GM19240 (cell line): Measurements from ENCODE around the gene RTN4.
A peak's percentile ranks its signal among the peaks of the same experiment; 100 is the strongest.
"Not testable (repeated sequence)": the region's sequence is repeated elsewhere in the genome, so short reads cannot be mapped to it uniquely, and the experiment has no call there.

ENCODE experiments used
- DNase-seq: peaks from one replicate; pipeline ENCODE4 v3.0.0; 2011; ENCODE audit warnings: low spot score; ENCODE audit not compliant: insufficient read length

RTN4 gene, protein sequence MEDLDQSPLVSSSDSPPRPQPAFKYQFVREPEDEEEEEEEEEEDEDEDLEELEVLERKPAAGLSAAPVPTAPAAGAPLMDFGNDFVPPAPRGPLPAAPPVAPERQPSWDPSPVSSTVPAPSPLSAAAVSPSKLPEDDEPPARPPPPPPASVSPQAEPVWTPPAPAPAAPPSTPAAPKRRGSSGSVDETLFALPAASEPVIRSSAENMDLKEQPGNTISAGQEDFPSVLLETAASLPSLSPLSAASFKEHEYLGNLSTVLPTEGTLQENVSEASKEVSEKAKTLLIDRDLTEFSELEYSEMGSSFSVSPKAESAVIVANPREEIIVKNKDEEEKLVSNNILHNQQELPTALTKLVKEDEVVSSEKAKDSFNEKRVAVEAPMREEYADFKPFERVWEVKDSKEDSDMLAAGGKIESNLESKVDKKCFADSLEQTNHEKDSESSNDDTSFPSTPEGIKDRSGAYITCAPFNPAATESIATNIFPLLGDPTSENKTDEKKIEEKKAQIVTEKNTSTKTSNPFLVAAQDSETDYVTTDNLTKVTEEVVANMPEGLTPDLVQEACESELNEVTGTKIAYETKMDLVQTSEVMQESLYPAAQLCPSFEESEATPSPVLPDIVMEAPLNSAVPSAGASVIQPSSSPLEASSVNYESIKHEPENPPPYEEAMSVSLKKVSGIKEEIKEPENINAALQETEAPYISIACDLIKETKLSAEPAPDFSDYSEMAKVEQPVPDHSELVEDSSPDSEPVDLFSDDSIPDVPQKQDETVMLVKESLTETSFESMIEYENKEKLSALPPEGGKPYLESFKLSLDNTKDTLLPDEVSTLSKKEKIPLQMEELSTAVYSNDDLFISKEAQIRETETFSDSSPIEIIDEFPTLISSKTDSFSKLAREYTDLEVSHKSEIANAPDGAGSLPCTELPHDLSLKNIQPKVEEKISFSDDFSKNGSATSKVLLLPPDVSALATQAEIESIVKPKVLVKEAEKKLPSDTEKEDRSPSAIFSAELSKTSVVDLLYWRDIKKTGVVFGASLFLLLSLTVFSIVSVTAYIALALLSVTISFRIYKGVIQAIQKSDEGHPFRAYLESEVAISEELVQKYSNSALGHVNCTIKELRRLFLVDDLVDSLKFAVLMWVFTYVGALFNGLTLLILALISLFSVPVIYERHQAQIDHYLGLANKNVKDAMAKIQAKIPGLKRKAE

DNA sequence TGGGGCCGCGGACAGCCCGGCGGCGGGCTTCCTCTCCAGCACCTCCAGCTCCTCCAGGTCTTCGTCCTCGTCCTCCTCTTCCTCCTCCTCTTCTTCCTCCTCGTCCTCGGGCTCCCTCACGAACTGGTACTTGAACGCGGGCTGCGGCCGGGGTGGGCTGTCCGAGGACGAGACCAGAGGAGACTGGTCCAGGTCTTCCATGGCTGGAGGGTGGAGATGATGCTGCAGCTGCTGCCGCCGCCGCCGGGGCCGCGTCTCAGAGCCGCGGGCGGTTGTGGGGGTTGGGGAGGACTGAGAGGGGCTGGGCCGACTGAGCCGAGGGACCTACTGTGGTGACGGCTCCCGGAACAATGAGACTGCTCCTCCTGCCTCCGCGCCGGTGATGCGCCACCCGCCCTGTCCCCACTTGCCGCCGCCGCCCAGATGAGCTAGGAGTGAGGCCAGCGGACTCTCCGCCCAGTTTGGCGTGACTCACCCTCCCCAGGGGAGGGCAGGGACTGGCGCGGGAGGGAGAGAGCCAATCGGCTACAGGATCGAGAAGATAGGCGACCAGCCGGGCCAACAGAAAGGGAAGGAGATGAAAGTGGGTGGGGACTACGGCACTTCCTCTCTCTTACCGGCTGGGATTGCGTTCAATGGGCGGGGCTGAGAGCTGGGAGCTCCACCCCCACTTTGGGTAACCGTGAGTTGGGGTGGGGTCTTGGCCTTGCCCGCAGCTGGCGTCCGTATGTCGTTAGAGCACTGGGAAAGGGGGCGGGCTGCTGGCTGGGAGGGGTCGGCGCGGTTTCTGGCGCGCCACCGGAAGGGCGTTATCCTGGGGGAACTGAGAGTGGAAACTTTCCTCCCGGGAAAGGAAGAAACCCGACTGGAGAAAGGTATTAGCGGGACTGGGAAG, at the start of gene RTN4:
TSS of gene RTN4 (minus strand) at position 352 of the 895 bp plus-strand sequence. CDS start at position 201, 151 bp downstream.
- peak; percentile 70 for DNase-seq

DNA sequence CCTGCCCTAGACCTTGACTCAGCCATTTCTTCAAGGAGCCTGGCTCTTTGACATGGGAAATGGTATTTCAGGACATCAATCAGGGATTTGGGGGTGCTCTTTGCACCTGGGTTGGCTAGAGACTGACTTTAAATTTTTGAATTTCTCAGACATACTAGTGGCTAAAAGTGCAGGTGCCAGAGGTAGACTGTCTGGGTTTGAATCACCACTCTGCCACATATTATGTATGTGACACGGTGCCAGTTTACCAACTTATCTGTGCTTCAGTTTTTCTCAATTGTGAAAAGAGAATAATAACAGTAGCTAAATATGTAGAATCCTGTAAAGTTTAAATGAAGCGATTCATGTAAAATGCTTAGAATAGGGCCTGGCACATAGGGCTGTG, 49.2 kb upstream of the RTN4 start:
- no peak for DNase-seq

DNA sequence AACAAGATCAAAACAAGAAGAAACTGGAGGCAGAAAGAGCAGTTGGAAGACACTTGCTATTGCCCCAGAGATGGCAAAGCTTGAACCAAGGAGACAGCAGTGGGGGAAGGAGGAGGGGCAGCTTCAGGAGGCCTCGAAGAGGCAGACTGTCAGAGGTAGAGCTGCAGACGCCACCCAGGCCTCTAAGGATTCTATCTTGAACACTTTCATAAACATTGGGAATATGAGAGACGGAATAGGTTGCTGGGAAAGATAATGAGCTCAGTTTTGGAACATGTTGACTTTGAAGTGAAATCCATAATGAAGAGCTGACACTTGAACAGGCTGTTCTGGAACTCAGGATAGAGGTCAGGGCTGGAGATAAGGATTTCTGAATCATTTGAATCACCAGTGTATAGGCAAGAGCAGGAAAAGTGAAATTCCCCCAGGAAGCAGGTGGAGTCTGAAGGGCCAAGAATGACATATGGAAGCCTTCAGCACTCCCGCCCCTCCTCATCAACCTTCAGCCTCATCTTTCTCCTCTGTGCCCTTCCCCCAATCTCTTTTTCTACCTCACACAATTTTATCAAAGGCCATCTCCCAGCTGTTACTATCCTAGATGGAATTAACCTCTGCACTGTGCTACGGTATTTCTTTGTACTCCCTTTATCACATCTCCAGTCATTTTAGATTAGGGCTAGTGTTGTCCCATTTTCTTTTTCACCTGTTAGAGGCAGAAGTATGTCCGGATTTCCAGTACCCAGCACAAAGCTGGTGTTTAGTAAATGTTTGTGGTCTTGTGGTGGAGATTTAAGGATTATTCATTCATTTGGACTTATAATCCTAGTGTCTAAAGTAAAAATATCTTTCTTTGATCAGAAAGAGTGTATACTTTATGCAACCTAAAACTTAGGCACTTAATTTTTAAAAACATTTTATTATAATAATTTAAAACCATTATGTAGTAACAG, 47.5 kb upstream of the RTN4 start:
- no peak for DNase-seq

DNA sequence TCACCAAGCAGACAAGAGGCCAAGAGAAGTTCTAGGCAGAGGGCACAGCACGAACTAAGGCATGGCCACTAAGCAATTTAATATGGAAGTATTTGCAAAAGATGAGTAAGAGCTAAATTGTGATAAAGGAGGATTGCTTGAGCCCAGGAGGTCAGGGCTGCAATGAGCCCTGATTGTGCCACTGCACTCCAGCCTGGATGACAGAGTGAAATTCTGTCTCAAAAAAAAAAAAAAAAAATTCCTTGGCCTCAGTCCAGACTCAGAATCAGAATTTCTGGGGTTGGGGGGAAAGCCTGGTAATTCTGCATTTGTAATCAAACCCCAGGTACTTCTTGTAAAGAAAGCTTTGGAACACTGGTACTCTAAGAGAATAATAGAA, 46.8 kb upstream of the RTN4 start:
- DNase-seq: no peak

DNA sequence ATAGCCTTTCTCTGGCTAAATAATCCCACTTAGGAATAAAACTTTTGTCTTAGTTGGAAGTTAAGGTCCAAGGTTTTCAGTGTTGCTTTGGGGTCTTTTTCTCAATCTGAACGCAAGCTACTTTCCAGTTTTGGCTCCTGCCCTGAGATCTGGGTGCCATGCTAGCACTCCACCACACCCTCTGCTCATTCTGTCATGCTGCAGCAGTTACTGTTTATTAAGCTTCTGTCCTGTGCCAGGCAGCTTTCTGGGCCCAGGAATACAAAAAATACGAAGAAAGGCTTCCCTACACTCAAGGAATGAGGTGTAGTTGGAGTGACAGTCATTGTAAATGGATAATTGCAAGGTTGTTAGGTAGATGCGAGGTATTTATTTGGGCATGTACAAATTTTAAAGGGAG, 46.3 kb upstream of the RTN4 start:
- DNase-seq: no peak

DNA sequence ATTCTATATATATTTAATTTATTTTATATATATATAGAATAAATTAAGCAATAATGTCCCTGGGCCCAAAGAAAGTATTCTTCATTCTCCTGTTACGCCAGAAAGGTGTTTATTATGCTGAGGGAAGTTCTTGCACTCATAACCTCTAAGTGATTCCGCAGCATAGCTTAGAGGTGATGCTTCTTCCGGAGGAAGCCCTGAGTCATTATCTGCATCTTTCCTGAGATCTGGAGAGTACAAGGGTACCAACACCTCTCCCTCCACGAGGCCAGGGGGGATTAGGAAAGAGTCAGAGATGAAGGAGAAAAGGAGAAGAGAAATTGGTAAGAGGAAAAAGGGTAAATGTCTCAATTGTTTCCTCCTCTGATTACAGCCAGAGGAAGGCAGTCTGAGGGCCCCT, 43.1 kb upstream of the RTN4 start:
- no peak for DNase-seq

DNA sequence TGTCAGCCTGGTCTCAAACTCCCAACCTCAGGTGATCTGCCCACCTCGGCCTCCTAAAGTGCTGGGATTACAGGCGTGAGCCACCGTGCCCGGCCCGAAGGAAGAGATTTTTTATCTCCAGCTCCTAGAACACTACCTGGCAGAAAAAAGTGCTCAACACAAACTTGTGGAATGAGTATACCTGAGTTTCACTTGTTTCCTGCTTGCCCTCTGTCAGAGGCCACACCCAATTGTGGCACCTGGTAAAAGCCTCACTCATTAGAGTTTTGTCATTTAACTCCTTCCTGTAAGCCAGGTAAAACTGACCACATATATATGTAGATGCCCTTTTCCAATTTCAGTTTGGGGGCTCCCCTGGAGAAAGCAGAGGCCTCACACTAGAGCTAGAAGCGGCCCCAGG, 42.2 kb upstream of the RTN4 start:
- no peak for DNase-seq

DNA sequence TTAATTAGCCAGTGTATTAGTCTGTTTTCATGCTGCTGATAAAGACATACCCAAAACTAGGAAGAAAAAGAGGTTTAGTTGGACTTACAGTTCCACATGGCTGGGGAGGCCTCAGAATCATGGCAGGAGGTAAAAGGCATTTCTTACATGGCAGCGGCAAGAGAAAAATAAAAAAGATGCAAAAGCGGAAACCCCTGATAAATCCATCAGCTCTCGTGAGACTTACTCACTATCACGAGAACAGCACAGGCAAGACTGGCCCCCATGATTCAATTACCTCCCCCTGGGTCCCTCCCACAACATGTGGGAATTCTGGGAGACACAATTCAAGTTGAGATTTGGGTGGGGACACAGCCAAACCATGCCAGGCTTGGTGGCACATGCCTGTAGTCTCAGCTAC, 41.4 kb upstream of the RTN4 start:
- DNase-seq: not testable (repeated sequence)

DNA sequence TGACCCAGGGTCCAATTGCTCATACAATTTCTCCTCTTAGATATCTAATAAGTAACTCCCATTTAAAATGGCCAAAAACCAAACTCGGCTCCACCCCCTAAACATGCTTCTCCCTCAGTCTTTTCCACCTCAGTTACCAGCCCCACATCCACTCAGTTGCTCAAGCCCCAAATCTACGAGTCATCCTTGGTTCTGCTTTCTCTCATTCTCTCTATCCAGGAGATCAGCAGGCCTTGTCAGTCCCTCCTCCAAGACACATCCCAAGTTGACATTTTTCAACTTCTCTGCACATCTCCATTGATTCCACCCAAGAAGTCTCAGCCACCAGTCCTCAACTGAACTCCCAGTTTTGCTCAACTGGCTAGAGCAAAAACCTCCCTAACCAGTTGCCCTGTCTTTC, 40.5 kb upstream of the RTN4 start:
- DNase-seq: no peak

DNA sequence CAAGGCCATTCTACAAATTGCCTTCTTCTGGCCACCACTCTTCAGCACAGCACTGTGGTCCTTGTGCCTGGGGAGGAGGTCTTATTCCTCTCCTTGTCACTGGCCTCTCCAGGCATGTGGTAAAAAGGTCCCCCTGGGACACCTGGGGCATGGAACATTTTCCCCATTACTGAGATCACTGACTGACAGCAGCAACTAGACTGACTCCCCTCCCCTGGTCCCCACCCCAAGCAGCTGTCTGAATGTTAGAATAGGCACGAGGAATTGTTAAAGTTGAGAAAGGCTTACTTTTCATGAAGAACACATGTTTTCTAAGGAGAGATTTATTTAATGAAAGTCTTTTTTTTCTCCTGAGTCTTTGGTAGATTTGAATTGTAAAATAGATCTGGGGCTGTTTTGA, 39.5 kb upstream of the RTN4 start:
- DNase-seq: no peak

DNA sequence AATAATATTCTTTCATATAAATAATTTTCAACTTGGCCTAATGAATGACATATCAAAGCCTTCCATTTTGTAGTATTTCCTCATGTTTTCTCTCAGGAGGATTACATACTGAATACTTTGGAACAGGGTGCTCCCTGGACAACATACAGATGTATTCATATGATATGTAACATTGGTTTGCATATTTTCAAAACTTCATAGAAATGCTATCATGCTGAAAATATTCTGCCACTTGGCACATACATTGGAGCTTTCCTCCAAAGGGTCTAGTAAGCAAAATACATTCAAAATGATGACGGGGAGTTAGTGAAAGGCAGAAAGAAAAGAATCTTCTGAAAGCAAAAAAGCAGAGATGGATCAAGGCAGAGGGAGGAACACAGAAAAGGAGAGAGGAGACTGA, 38.1 kb upstream of the RTN4 start:
- no peak for DNase-seq

DNA sequence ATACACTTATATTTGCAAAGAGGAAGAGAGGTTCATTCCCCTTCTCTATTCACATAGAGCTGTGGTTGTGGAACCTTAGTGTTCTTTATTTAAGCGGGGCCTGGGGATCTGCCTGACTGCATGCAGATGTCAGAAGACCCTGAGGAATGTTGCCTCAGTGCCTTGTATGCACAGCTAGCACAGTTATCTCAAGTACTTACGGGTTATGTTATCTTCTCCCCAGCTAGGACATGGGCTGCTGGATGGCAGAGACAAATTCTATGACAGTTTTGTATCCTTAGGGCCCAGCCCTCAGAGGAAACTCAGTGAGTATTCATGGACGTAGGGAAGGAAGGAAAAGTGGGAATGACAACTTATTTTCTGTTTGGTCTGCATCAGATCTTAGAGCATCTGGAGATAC, 37.7 kb upstream of the RTN4 start:
- no peak for DNase-seq

DNA sequence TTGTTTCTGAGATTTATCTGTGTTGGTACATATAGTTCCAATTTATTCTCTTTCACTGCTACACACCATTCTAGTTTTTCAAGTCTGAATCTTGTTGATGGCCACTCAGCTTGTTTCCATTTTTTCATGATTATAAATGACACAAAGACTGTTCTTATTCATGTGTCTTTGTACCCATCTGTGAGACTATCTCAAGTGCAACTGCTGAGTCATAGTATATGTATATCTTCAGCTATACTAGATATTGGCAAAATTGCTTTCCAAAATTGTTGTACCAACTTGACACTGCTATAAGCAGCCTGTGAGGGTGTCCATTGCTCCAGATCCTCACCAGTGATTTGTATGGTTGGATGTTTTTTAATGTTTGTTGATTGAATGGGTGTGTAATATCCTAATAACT, 37.2 kb upstream of the RTN4 start:
- no peak for DNase-seq

DNA sequence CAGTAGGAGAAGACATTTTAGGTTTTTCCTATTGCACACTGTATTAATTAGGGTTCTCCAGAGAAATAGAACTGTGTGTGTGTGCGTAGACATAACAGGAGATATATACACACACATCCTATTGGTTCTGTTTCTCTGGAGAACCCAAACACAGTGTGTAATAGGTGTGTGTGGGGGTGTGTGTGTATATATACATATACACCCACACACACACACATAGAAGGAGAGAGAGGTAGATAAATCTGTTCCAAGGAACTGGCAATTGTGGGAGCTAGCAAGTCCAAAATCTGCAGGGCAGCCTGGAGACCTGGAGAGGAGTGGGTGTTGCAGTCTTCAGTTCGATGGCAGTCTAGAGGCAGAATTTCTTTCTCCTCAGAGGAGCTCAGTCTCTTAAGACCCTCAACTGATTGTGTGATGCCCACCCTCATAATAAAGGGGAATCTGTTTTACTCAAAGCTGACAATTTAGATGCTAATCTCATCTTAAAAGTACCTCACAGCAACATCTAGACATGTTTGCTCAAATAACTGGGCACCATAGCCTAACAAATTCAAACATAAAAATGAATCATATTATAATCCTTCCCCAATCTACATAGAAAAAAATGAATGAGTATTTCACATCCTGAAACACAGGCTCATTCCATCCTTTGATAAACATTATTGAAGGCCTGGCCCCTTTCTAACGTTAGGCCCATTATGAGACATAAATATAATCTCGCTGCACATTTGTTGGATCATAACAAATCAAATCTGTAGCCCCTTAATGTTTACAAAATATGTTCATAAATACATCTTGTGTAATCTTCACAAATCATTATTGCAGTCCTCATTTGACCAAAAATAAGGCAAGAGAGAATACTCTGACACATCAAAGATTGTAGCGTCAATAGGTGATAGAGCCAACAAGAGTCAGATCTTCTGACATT, 35.1 kb upstream of the RTN4 start:
- no peak for DNase-seq

DNA sequence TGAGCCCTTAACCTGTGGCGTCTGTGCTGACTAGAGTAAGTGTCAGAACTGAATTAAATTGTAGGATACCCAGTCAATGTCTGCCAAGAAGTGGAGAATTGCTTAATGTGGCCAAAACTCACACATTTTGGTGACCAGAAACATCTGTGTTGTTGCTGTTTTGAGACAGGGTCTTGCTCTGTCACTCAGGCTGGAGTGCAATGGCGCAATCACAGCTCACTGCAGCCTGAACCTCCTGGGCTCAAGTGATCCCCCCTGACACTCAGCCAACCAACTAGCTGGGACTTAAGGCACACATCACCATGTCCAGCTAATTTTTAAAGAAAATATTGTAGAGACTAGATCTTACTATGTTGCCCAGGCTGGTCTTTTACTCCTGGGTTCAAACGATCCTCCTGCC, 34.4 kb upstream of the RTN4 start:
- DNase-seq: no peak

DNA sequence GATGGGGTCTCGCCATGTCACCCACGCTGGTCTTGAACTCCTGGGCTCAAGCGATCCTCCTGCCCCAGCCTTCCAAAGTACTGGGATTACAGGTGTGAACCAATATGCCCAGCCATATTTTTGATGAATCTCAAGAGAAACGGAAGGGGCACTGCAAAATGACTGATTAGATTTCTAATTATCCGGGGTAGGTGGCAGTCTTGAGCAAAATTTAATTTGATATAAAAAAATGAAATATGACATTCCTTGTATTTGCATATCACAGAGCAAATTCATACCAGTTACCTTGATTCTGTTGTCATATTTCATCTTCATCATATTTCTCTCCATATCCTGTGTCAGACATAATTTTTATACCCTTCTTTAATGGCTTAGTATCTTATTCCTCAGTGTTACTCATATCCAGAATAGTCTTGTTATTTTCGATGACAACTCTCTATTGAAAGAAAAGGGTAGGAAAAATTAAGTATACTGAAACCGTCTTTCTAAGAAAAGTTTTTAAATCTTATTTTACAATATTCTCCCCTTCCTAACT, 30.0 kb upstream of the RTN4 start:
- no peak for DNase-seq

DNA sequence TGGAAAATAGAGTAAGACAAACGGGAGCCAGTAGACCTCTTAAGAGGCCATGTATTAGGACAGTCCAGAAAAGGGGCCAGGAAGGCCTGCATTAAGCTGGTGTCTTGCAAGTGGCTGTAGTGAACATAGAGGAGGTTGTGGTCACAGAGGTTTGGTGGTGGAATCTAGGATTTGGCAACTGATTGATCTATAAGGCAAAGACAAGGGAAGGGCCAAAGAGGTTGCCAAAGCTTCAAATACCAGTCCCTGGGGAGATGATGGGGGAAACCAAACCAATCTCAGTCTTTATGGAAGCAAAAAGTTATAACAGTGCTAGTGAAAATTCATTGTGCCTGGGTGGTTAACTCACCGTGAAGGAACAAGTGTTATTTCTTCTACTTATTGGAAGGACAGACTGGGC, 28.7 kb upstream of the RTN4 start:
- DNase-seq: no peak

DNA sequence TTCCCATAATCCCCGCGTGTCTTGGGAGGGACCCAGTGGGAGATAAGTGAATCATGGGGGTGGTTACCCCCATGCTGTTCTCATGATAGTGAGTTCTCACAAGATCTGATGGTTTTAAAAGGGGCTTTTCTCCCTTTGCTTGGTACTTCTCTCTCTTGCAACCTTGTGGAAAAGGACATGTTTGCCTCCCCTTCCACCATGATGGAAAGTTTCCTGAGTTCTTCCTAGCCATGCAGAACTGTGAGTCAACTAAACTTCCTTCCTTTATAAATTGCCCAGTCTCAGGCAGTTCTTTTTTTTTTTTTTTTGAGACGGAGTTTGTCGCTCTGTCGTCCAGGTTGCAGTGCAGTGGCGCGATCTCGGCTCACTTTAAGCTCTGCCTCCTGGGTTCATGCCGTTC, 26.5 kb upstream of the RTN4 start:
- no peak for DNase-seq

DNA sequence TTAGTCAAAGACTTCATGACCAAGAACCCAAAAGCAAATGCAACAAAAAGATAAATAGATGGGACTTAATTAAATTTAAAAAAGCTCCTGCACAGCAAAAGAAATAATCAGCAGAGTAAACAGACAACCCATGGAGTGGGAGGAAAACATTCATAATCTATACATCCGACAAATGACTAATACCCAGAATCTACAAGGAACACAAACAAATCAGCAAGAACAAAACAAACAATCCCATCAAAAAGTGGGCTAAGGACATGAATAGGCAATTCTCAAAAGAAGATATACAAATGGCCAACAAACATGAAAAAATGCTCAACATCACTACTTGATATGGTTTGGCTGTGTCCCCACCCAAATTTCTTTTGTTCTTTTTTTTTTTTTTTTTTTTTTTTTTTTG, 25.8 kb upstream of the RTN4 start:
- not testable (repeated sequence) for DNase-seq
